H1 (cell line): ENCODE results near the gene ATP11A. TPM values are rescaled to one million over a fixed set of nuclear protein-coding genes. Genes with fewer than 3 reads are reported as not detected.

Experiments used
- CTCF ChIA-PET: fragments of 300-600 bp; sonication (Branson Sonifier 250); formaldehyde crosslinking; loops from one replicate; lab custom pipeline; 2021; ENCODE audit not compliant: partially characterized antibody; lab: Charles Lee
- POLR2A ChIA-PET: fragments of 300-600 bp; sonication (Branson Sonifier 250); formaldehyde crosslinking; loops from one replicate; lab custom pipeline; 2021; ENCODE audit warnings: inconsistent platforms; ENCODE audit not compliant: partially characterized antibody; lab: Charles Lee
- DNase-seq, 2 experiments: peaks; one replicate each; pipeline versions ENCODE4 v3.0.0 to v3.0.0-alpha.2; 2010 to 2022; ENCODE audit warnings: low spot score in 2 of 2, low read depth in 1 of 2, mixed read lengths in 1 of 2
- FAIRE-seq: peaks from 2 replicates; lab custom pipeline; 2011; peaks lifted over from hg19 to GRCh38; lab: Jason Lieb, UNC
- H2AFZ ChIP-seq: 2 replicates; pipeline ENCODE4 v1.8.1; 2012; ENCODE audit warnings: low read length, inconsistent platforms
- H2AK5ac ChIP-seq: 2 replicates; pipeline ENCODE4 v1.6.1; 2013; ENCODE audit warnings: low read depth, low read length
- H2BK120ac ChIP-seq: replicated peaks from 2 replicates; pipeline ENCODE3; 2013; ENCODE audit warnings: low read depth, low read length, inconsistent platforms
- H2BK12ac ChIP-seq: 2 replicates; pipeline ENCODE4 v1.6.1; 2013; ENCODE audit warnings: low read depth, low read length
- H2BK15ac ChIP-seq: 2 replicates; pipeline ENCODE4 v1.6.1; 2013; ENCODE audit warnings: low read length
- H2BK20ac ChIP-seq: 2 replicates; pipeline ENCODE4 v1.6.1; 2013; ENCODE audit warnings: low read length
- H2BK5ac ChIP-seq: 2 replicates; pipeline ENCODE4 v1.6.1; 2013; ENCODE audit warnings: low read depth, low read length
- H3K14ac ChIP-seq: 2 replicates; pipeline ENCODE4 v1.6.1; 2013; ENCODE audit warnings: inconsistent platforms; ENCODE audit not compliant: insufficient read length
- H3K18ac ChIP-seq: 2 replicates; pipeline ENCODE4 v1.6.1; 2013; ENCODE audit warnings: low read length; ENCODE audit errors: extremely low read depth
- H3K23ac ChIP-seq: 2 replicates; pipeline ENCODE4 v1.6.1; 2013; ENCODE audit warnings: inconsistent platforms; ENCODE audit not compliant: insufficient read length
- H3K23me2 ChIP-seq: 2 replicates; pipeline ENCODE4 v1.6.1; 2013; ENCODE audit warnings: low read depth, low read length
- H3K27ac ChIP-seq: 2 replicates; pipeline ENCODE4 v1.6.1; 2011; ENCODE audit warnings: low read depth, low read length, inconsistent platforms
- H3K27me3 ChIP-seq, 4 experiments: replicated peaks in 1 of 4; 1 replicate in 1 of 4; 2 replicates in 3 of 4; pipeline versions ENCODE4 v1.6.1 to v1.8.1; 2011 to 2013; ENCODE audit warnings: low read length in 3 of 4, mild to moderate bottlenecking in 3 of 4, inconsistent platforms in 2 of 4, mixed read lengths in 2 of 4, moderate library complexity in 1 of 4; ENCODE audit not compliant: control insufficient read depth in 3 of 4, insufficient read depth in 3 of 4; ENCODE audit errors: extremely low read depth in 1 of 4
- H3K36me3 ChIP-seq, 4 experiments: 2 replicates each; pipeline versions ENCODE4 v1.6.1 to v1.8.1; 2011 to 2013; ENCODE audit warnings: mild to moderate bottlenecking in 4 of 4, low read length in 3 of 4, moderate library complexity in 2 of 4, control low read depth in 1 of 4, inconsistent platforms in 1 of 4; ENCODE audit not compliant: insufficient read depth in 4 of 4, control insufficient read depth in 2 of 4
- H3K4ac ChIP-seq: replicated peaks from 2 replicates; pipeline ENCODE3; 2013; ENCODE audit warnings: low read length, low read depth, mixed read lengths, inconsistent platforms; ENCODE audit not compliant: insufficient read length
- H3K4me1 ChIP-seq, 4 experiments: replicated peaks in 1 of 4; 1 replicate in 1 of 4; 2 replicates in 3 of 4; pipeline versions ENCODE4 v1.6.1 to v1.8.1; 2011 to 2013; ENCODE audit warnings: low read length in 3 of 4, inconsistent platforms in 2 of 4, mixed read lengths in 1 of 4; ENCODE audit not compliant: insufficient read depth in 4 of 4, control insufficient read depth in 3 of 4
- H3K4me2 ChIP-seq, 2 experiments: 2 replicates each; pipeline versions ENCODE4 v1.6.1 to v1.8.1; 2011 to 2013; ENCODE audit warnings: low read depth in 2 of 2, low read length in 2 of 2, control low read depth in 1 of 2, inconsistent platforms in 1 of 2, mild to moderate bottlenecking in 1 of 2; ENCODE audit not compliant: insufficient read depth in 1 of 2
- H3K4me3 ChIP-seq, 4 experiments: fragments of 200-600, 300-600 bp in 1 of 4; sonication (generic), shearing (Covaris generic), sonication (Bioruptor Twin) in 1 of 4; 2 replicates each; pipeline versions ENCODE4 v1.5.1 to v1.8.1; 2011 to 2016; ENCODE audit warnings: low read length in 4 of 4, low read depth in 3 of 4, control low read depth in 2 of 4, inconsistent platforms in 2 of 4, mild to moderate bottlenecking in 2 of 4, mixed read lengths in 1 of 4, moderate library complexity in 1 of 4; ENCODE audit not compliant: insufficient read depth in 2 of 4; ENCODE audit errors: extremely low read depth in 1 of 4
- H3K56ac ChIP-seq: replicated peaks from 2 replicates; pipeline ENCODE3; 2013; ENCODE audit warnings: low read depth, mild to moderate bottlenecking, mixed read lengths, low read length, inconsistent platforms; ENCODE audit not compliant: insufficient read length
- H3K79me1 ChIP-seq: 2 replicates; pipeline ENCODE4 v1.6.1; 2013; ENCODE audit warnings: low read depth, low read length, control low read depth
- H3K79me2 ChIP-seq, 2 experiments: 2 replicates each; pipeline versions ENCODE4 v1.6.1 to v1.8.1; 2012 to 2013; ENCODE audit warnings: low read length in 2 of 2, mild to moderate bottlenecking in 2 of 2, inconsistent platforms in 1 of 2; ENCODE audit not compliant: insufficient read depth in 2 of 2, control insufficient read depth in 1 of 2
- H3K9ac ChIP-seq, 4 experiments: replicated peaks in 1 of 4; 1 replicate in 1 of 4; 2 replicates in 3 of 4; pipeline versions ENCODE4 v1.6.1 to v1.8.1; 2011 to 2013; ENCODE audit warnings: low read depth in 3 of 4, low read length in 3 of 4, control low read depth in 2 of 4, mild to moderate bottlenecking in 2 of 4, moderate library complexity in 2 of 4, inconsistent platforms in 1 of 4; ENCODE audit errors: extremely low read depth in 1 of 4
- H3K9me3 ChIP-seq, 2 experiments: 2 replicates each; pipeline versions ENCODE4 v1.6.1 to v1.8.1; 2012 to 2013; ENCODE audit warnings: mild to moderate bottlenecking in 2 of 2, moderate library complexity in 2 of 2, control low read depth in 1 of 2, inconsistent platforms in 1 of 2, low read depth in 1 of 2, low read length in 1 of 2, mixed read lengths in 1 of 2; ENCODE audit not compliant: insufficient read depth in 2 of 2
- H4K20me1 ChIP-seq, 2 experiments: replicated peaks in 1 of 2; 2 replicates each; pipeline versions ENCODE3 to v1.8.1; 2011 to 2013; ENCODE audit warnings: inconsistent platforms in 2 of 2, low read length in 2 of 2, mild to moderate bottlenecking in 1 of 2; ENCODE audit not compliant: insufficient read depth in 2 of 2, control insufficient read depth in 1 of 2
- H4K5ac ChIP-seq: 2 replicates; pipeline ENCODE4 v1.6.1; 2013; ENCODE audit warnings: low read length, low read depth, mixed read lengths, inconsistent platforms; ENCODE audit not compliant: insufficient read length
- H4K8ac ChIP-seq: 2 replicates; pipeline ENCODE4 v1.8.0; 2013; ENCODE audit warnings: mild to moderate bottlenecking, moderate library complexity, low read length, inconsistent platforms; ENCODE audit not compliant: insufficient read depth; ENCODE audit errors: extremely low read depth
- H4K91ac ChIP-seq: replicated peaks from 2 replicates; pipeline ENCODE3; 2013; ENCODE audit warnings: low read length, mixed read lengths, inconsistent platforms; ENCODE audit not compliant: insufficient read length
- BCL11A ChIP-seq, 2 experiments: IDR thresholded peaks; one replicate each; pipeline ENCODE4 v1.6.1; 2011; ENCODE audit warnings: low read depth in 2 of 2, low read length in 2 of 2, mild to moderate bottlenecking in 2 of 2
- CBX8 ChIP-seq: fragments of 300-800, 300-1000 bp; sonication (generic); IDR thresholded peaks from 2 replicates; pipeline ENCODE4 v1.7.1; 2016; ENCODE audit warnings: low read depth, low read length, borderline replicate concordance
- HDAC6 ChIP-seq: IDR thresholded peaks from one replicate; pipeline ENCODE4 v1.7.1; 2012; ENCODE audit warnings: low read depth, mild to moderate bottlenecking, inconsistent platforms, low read length, moderate library complexity
- KDM4A ChIP-seq: IDR thresholded peaks from one replicate; pipeline ENCODE4 v1.7.1; 2012; ENCODE audit warnings: low read depth, mild to moderate bottlenecking, moderate library complexity, low read length, inconsistent platforms; ENCODE audit not compliant: severe bottlenecking
- MAFK ChIP-seq: IDR thresholded peaks from 2 replicates; pipeline ENCODE4 v1.6.1; 2012; ENCODE audit warnings: low read depth, mild to moderate bottlenecking, improper control_type of control experiment, low read length
- NANOG ChIP-seq: IDR thresholded peaks from 2 replicates; pipeline ENCODE4 v1.6.1; 2011; ENCODE audit warnings: low read length, low read depth, mild to moderate bottlenecking, inconsistent platforms; ENCODE audit not compliant: insufficient read depth, poor library complexity, severe bottlenecking
- NRF1 ChIP-seq: IDR thresholded peaks from 2 replicates; pipeline ENCODE4 v1.6.1; 2011; ENCODE audit warnings: mild to moderate bottlenecking, low read depth, low read length, improper control_type of control experiment
- SAP30 ChIP-seq: fragments of 300-600 bp; sonication (generic); IDR thresholded peaks from 2 replicates; pipeline ENCODE4 v1.7.1; 2012; ENCODE audit warnings: low read length, moderate library complexity, mild to moderate bottlenecking, inconsistent platforms; ENCODE audit not compliant: insufficient read depth, insufficient replicate concordance
- SP1 ChIP-seq: IDR thresholded peaks from 2 replicates; pipeline ENCODE4 v1.6.1; 2011; ENCODE audit warnings: low read depth, low read length
- SP4 ChIP-seq: IDR thresholded peaks from 2 replicates; pipeline ENCODE4 v1.6.1; 2012; ENCODE audit warnings: low read length, inconsistent platforms
- TAF7 ChIP-seq: optimal IDR thresholded peaks from 2 replicates; pipeline ENCODE3; 2011; ENCODE audit warnings: low read depth, mild to moderate bottlenecking, inconsistent platforms, low read length, moderate library complexity, borderline replicate concordance
- TEAD4 ChIP-seq: IDR thresholded peaks from 2 replicates; pipeline ENCODE4 v1.6.1; 2012; ENCODE audit warnings: low read depth, low read length, inconsistent platforms, mixed read lengths
- WGBS, 2 experiments: shearing (Covaris generic) in 1 of 2; methylation state at CpG; one replicate each; pipeline versions ENCODE4 v1.1.6 to v1.1.7; 2013 to 2015; ENCODE audit warnings: low lambda C conversion rate in 2 of 2, mixed read lengths in 2 of 2, inconsistent platforms in 1 of 2, low coverage in 1 of 2, missing lambda C conversion rate in 1 of 2; ENCODE audit not compliant: insufficient replicate concordance in 2 of 2, insufficient coverage in 1 of 2, insufficient read length in 1 of 2; ENCODE audit errors: extremely low coverage in 1 of 2, missing lambda C conversion rate in 1 of 2; 5-methylcytosine and 5-hydroxymethylcytosine counted together
- polyA plus RNA-seq, 7 experiments: library from polyadenylated mRNA; depleted of rRNA in 3 of 7; stranded (reverse) in 5 of 7; unstranded in 2 of 7; fragments of >200 nt in 5 of 7; fragments of 200-250 nt in 2 of 7; gene quantifications; 1 replicate in 5 of 7; 2 replicates in 1 of 7; 4 replicates in 1 of 7; pipeline versions ENCODE4 v1.2.1 to v1.2.3, GENCODE V29; 2011 to 2013; ENCODE audit warnings: missing spikeins in 2 of 7, mixed read lengths in 2 of 7
- total RNA-seq: library from RNA; stranded (reverse); fragmentation: NEBNext Ultra II Directional; extraction: Animal tissue kit (Norgen Biotek cat#: 25700); gene quantifications from 2 replicates; pipeline ENCODE4 v1.2.1, GENCODE V29; 2021
- TF ChIP-seq, protein P1 (sequence below): IDR thresholded peaks from 2 replicates; pipeline ENCODE4 v1.6.1; 2012; ENCODE audit warnings: low read length, inconsistent platforms

Gene ATP11A
- total and polyA plus RNA-seq, 2 of the 8 experiments (the other 6 are each of a cell fraction or from before 2014, with no cell fraction given) = 28.8 to 72.9 TPM

DNA sequence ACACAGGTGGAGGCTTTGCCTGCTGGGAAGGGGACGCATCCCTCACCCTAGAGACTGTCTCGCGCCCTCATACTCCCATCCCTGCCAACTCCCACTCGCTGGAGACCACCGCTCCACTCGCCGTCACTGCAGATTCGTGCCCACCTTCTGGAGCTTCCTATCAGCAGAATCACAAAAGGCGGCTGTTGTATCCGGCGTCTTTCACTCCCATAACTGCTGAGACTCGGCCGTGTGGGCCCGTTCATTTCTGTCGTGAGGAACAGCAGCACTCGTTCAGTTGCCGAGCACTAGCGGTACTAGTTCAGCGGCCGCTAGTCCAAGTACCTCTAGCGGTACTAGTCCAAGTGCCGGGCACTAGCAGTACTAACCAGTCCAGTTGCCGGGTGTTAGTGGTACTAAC is 154.6 kb downstream of the ATP11A start:
- no peaks in the 10 kb centered on the region for H3K27me3 ChIP-seq
- H4K5ac ChIP-seq = no peak overlapping the region
- H2BK12ac ChIP-seq = no peak overlapping the region
- no peaks in the 10 kb centered on the region for H3K9me3 ChIP-seq
- no peak overlapping the region for H3K56ac ChIP-seq
- H3K23me2 ChIP-seq = no peaks in the 10 kb centered on the region
- DNase-seq (no peak), FAIRE-seq (no peak)
- no peak overlapping the region for H3K4ac ChIP-seq
- H3K79me2 ChIP-seq = no peaks in the 10 kb centered on the region
- H3K4me1 ChIP-seq = no peaks in the 10 kb centered on the region
- 97% methylated on average over 23 of the region's 23 CpGs; no CpG with 5 or more reads in 1 of the 2 experiments for WGBS, 2 experiments
- no peak overlapping the region for H2AFZ ChIP-seq
- H3K4me2 ChIP-seq = no peak overlapping the region
- no peak overlapping the region for H2BK5ac ChIP-seq
- H3K23ac ChIP-seq = no peak overlapping the region
- no peak overlapping the region; the same call in 1 of the 2 replicates for H4K8ac ChIP-seq
- H2BK20ac ChIP-seq = no peak overlapping the region
- CTCF ChIA-PET = interaction anchor here (0.5 kb wide), 1 partner anchor 226 kb away, joined by 3 read pairs; no protein-coding TSS in a partner anchor
- no peak overlapping the region for H3K27ac ChIP-seq
- no peak overlapping the region for H2BK120ac ChIP-seq
- no peak overlapping the region for H3K18ac ChIP-seq
- H3K36me3 ChIP-seq = peaks cover 6 to 25% (median 12%) of the 10 kb centered on the region in 4 experiments; a peak in 6 of 8 replicates
- no peak overlapping the region for H2BK15ac ChIP-seq
- no peak overlapping the region for H4K91ac ChIP-seq
- H2AK5ac ChIP-seq = no peak overlapping the region
- POLR2A ChIA-PET = no interaction called here
- H3K4me3 ChIP-seq = no peak overlapping the region
- H3K79me1 ChIP-seq = no peaks in the 10 kb centered on the region; the same call in 1 of the 2 replicates
- no peak overlapping the region for H3K9ac ChIP-seq
- no peak overlapping the region for H3K14ac ChIP-seq
- peaks cover 7% of the 10 kb centered on the region in 2 experiments for H4K20me1 ChIP-seq
- no peak for TF ChIP-seq HDAC6
- TF ChIP-seq BCL11A (IDR thresholded peaks at IDR 0.05; ENCODE audit: low read depth in 2 of 2, low read length in 2 of 2) = no peak
- no peak for TF ChIP-seq SP1
- TF ChIP-seq CBX8 = no peak
- no peak for TF ChIP-seq SAP30
- TF ChIP-seq MAFK = no peak
- TF ChIP-seq NRF1 = no peak
- no peak for TF ChIP-seq TEAD4
- TF ChIP-seq, protein P1, sequence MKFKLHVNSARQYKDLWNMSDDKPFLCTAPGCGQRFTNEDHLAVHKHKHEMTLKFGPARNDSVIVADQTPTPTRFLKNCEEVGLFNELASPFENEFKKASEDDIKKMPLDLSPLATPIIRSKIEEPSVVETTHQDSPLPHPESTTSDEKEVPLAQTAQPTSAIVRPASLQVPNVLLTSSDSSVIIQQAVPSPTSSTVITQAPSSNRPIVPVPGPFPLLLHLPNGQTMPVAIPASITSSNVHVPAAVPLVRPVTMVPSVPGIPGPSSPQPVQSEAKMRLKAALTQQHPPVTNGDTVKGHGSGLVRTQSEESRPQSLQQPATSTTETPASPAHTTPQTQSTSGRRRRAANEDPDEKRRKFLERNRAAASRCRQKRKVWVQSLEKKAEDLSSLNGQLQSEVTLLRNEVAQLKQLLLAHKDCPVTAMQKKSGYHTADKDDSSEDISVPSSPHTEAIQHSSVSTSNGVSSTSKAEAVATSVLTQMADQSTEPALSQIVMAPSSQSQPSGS = no peak
- TF ChIP-seq TAF7 = no peak
- TF ChIP-seq KDM4A = no peak
- TF ChIP-seq NANOG = no peak
- TF ChIP-seq SP4 = no peak
